ENCODE results near the gene XPC.
"Not testable (repeated sequence)": the region's sequence is repeated elsewhere in the genome, so short reads cannot be mapped to it uniquely, and the experiment has no call there.

Gene XPC

GRCh38 chr3:14117468-14118399 lies 60.7 kb downstream of the XPC start:
- no peak for DNase-seq

- peak in 1 of 3 experiments; percentile 10 for DNase-seq
These were observed 64.3 kb downstream of the XPC start for GRCh38 chr3:14113965-14114635.

GRCh38 chr3:14110699-14111098 lies 67.7 kb downstream of the XPC start:
- DNase-seq = no peak

GRCh38 chr3:14109821-14110220 lies 68.6 kb downstream of the XPC start:
- DNase-seq = not testable (repeated sequence)

GRCh38 chr3:14097616-14098391 lies 80.6 kb downstream of the XPC start:
- DNase-seq = no peak

- no peak for DNase-seq
These were observed 81.7 kb downstream of the XPC start for GRCh38 chr3:14096742-14097141.

Data from NCI-H1417 (cell line).